ENCODE data around the gene TMEM125.

- no peak for TF ChIP-seq CTCF (IDR thresholded peaks at IDR 0.05)
- no peak for TF ChIP-seq POLR2AphosphoS5 (IDR thresholded peaks at IDR 0.05)
- TF ChIP-seq POLR2A (IDR thresholded peaks at IDR 0.05) = no peak
Measured at GRCh38 chr1:43288058-43288784, 18.4 kb downstream of the TMEM125 start.

Measured in prostate gland (tissue), 2 donors.